Transverse colon (tissue), 4 donors: ENCODE measurements around the gene KLK3.

ENCODE experiments used
- EP300 ChIP-seq: sonication (generic); formaldehyde crosslinking; IDR thresholded peaks from one replicate; pipeline ENCODE4 v1.6.1; 2017; ENCODE audit warnings: antibody characterized with exemption, low read depth
- POLR2A ChIP-seq: fragments of 450-650 bp; IDR thresholded peaks from one replicate; pipeline ENCODE4 v1.6.1; 2016; ENCODE audit warnings: antibody characterized with exemption, mild to moderate bottlenecking, moderate library complexity
- POLR2AphosphoS5 ChIP-seq, 3 donors: sonication (generic); formaldehyde crosslinking; IDR thresholded peaks; one replicate each; pipeline ENCODE4 v1.6.1; 2016; ENCODE audit warnings: antibody characterized with exemption in 3 of 3
- TF ChIP-seq, protein P1 (sequence below), 5 experiments: fragments of 200-600 bp in 3 of 5; fragments of 450-650 bp in 2 of 5; sonication (generic) in 3 of 5; IDR thresholded peaks; 1 replicate in 2 of 5; 2 replicates in 3 of 5; pipeline ENCODE4 v1.5.1; 2016 to 2017; ENCODE audit warnings: antibody characterized with exemption in 5 of 5, inconsistent platforms in 3 of 5, mild to moderate bottlenecking in 2 of 5, moderate library complexity in 1 of 5

DNA sequence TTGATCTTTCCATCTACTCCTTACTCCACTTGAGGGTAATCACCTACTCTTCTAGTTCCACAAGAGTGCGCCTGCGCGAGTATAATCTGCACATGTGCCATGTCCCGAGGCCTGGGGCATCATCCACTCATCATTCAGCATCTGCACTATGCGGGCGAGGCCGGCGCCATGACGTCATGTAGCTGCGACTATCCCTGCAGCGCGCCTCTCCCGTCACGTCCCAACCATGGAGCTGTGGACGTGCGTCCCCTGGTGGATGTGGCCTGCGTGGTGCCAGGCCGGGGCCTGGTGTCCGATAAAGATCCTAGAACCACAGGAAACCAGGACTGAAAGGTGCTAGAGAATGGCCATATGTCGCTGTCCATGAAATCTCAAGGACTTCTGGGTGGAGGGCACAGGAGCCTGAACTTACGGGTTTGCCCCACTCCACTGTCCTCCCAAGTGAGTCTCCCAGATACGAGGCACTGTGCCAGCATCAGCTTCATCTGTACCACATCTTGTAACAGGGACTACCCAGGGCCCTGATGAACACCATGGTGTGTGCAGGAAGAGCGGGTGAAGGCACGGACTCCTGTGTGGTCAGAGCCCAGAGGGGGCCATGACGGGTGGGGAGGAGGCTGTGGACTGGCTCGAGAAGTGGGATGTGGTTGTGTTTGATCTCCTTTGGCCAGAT lies 15.8 kb downstream of the KLK3 start:
- TF ChIP-seq, protein P1, sequence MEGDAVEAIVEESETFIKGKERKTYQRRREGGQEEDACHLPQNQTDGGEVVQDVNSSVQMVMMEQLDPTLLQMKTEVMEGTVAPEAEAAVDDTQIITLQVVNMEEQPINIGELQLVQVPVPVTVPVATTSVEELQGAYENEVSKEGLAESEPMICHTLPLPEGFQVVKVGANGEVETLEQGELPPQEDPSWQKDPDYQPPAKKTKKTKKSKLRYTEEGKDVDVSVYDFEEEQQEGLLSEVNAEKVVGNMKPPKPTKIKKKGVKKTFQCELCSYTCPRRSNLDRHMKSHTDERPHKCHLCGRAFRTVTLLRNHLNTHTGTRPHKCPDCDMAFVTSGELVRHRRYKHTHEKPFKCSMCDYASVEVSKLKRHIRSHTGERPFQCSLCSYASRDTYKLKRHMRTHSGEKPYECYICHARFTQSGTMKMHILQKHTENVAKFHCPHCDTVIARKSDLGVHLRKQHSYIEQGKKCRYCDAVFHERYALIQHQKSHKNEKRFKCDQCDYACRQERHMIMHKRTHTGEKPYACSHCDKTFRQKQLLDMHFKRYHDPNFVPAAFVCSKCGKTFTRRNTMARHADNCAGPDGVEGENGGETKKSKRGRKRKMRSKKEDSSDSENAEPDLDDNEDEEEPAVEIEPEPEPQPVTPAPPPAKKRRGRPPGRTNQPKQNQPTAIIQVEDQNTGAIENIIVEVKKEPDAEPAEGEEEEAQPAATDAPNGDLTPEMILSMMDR (IDR thresholded peaks at IDR 0.05): no peak
- TF ChIP-seq POLR2A (no peak), POLR2AphosphoS5 (IDR thresholded peaks at IDR 0.05) (no peak), EP300 (no peak)
